OCI-LY1 (cell line): ENCODE data around the gene SERPINB12.

Source experiments
- H2AFZ ChIP-seq: fragments of 200-600 bp; sonication (generic), shearing (Covaris generic); 2 replicates; pipeline ENCODE4 v1.6.0; 2014; ENCODE audit warnings: antibody characterized with exemption, mild to moderate bottlenecking, low read length
- H3F3A ChIP-seq: fragments of 200-600 bp; sonication (generic), shearing (Covaris generic); 2 replicates; pipeline ENCODE4 v1.6.0; 2014; ENCODE audit warnings: mild to moderate bottlenecking, antibody characterized with exemption, low read length, moderate library complexity; ENCODE audit not compliant: insufficient read depth
- H3K27ac ChIP-seq: fragments of 200-600 bp; sonication (generic); 2 replicates; pipeline ENCODE4 v1.5.1; 2014; ENCODE audit warnings: low read length, mixed run types, mild to moderate bottlenecking, low read depth; ENCODE audit not compliant: poor library complexity, severe bottlenecking
- H3K27me3 ChIP-seq: fragments of 200-600 bp; sonication (generic); 2 replicates; pipeline ENCODE4 v1.6.0; 2014; ENCODE audit warnings: antibody characterized with exemption, mild to moderate bottlenecking, low read length, moderate library complexity; ENCODE audit not compliant: insufficient read depth
- H3K36me3 ChIP-seq: fragments of 200-600 bp; sonication (generic); 2 replicates; pipeline ENCODE4 v1.6.1; 2014; ENCODE audit warnings: mild to moderate bottlenecking, antibody characterized with exemption, low read length, moderate library complexity, mixed read lengths; ENCODE audit not compliant: insufficient read depth
- H3K4me1 ChIP-seq: fragments of 200-600 bp; sonication (generic); 2 replicates; pipeline ENCODE4 v1.5.1; 2014; ENCODE audit warnings: mild to moderate bottlenecking, low read length, moderate library complexity; ENCODE audit not compliant: insufficient read depth, severe bottlenecking
- H3K4me2 ChIP-seq: fragments of 200-600 bp; sonication (generic), shearing (Covaris generic); 2 replicates; pipeline ENCODE4 v1.6.1; 2014; ENCODE audit warnings: low read length
- H3K4me3 ChIP-seq: fragments of 200-600 bp; sonication (generic); 2 replicates; pipeline ENCODE4 v1.5.1; 2014; ENCODE audit warnings: low read length, low read depth, mild to moderate bottlenecking, mixed read lengths; ENCODE audit not compliant: poor library complexity, severe bottlenecking
- H3K79me2 ChIP-seq: fragments of 200-600 bp; shearing (Covaris generic); 2 replicates; pipeline ENCODE4 v1.6.1; 2016; ENCODE audit warnings: mixed run types, low read length, mixed read lengths; ENCODE audit not compliant: insufficient read depth
- H3K9ac ChIP-seq: fragments of 200-600 bp; sonication (generic), shearing (Covaris generic); 2 replicates; pipeline ENCODE4 v1.6.1; 2014; ENCODE audit warnings: mild to moderate bottlenecking, low read length, mixed read lengths
- H3K9me2 ChIP-seq: fragments of 200-600 bp; sonication (generic), shearing (Covaris generic); 2 replicates; pipeline ENCODE4 v1.6.1; 2014; ENCODE audit warnings: low read depth, mild to moderate bottlenecking, low read length, mixed read lengths
- H3K9me3 ChIP-seq: fragments of 200-600 bp; shearing (Covaris generic); 2 replicates; pipeline ENCODE4 v1.6.1; 2014; ENCODE audit warnings: low read length, mixed read lengths
- H4K20me1 ChIP-seq: fragments of 200-600 bp; sonication (generic), shearing (Covaris generic); 2 replicates; pipeline ENCODE4 v1.6.0; 2016; ENCODE audit warnings: mild to moderate bottlenecking, low read length; ENCODE audit not compliant: insufficient read depth
- EZH2 ChIP-seq: fragments of 200-600 bp; sonication (generic), shearing (Covaris generic); IDR thresholded peaks from 2 replicates; pipeline ENCODE4 v1.8.0; 2017; ENCODE audit warnings: borderline replicate concordance, mixed run types, mild to moderate bottlenecking, antibody characterized with exemption, low read length, moderate library complexity, mixed read lengths
- TF ChIP-seq, protein P1 (sequence below): fragments of 200-600 bp; sonication (generic), shearing (Covaris generic); IDR thresholded peaks from 2 replicates; pipeline ENCODE4 v1.5.1; 2017; ENCODE audit warnings: mild to moderate bottlenecking, antibody characterized with exemption, low read length, moderate library complexity, mixed read lengths

Gene SERPINB12, protein sequence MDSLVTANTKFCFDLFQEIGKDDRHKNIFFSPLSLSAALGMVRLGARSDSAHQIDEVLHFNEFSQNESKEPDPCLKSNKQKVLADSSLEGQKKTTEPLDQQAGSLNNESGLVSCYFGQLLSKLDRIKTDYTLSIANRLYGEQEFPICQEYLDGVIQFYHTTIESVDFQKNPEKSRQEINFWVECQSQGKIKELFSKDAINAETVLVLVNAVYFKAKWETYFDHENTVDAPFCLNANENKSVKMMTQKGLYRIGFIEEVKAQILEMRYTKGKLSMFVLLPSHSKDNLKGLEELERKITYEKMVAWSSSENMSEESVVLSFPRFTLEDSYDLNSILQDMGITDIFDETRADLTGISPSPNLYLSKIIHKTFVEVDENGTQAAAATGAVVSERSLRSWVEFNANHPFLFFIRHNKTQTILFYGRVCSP

GRCh38 chr18:63542069-63542468, at the start of gene SERPINB12:
Gene SERPINB12, plus strand, starts transcription at chr18:63542369. Its CDS starts 13,791 bp downstream, at chr18:63556160.
- H3F3A ChIP-seq: no peaks in the 10 kb centered on the region
- H3K79me2 ChIP-seq: no peaks in the 10 kb centered on the region
- no peaks in the 10 kb centered on the region for H3K9me3 ChIP-seq
- no peaks in the 10 kb centered on the region for H3K4me1 ChIP-seq
- no peaks in the 10 kb centered on the region for H4K20me1 ChIP-seq
- H3K27me3 ChIP-seq: no peaks in the 10 kb centered on the region
- H3K9me2 ChIP-seq: no peaks in the 10 kb centered on the region
- no peak within 1 kb of the TSS for H2AFZ ChIP-seq
- no peak within 1 kb of the TSS for H3K4me3 ChIP-seq
- H3K36me3 ChIP-seq: no peaks in the 10 kb centered on the region
- no peak within 1 kb of the TSS for H3K27ac ChIP-seq
- H3K9ac ChIP-seq: no peak within 1 kb of the TSS
- TF ChIP-seq, protein P1, sequence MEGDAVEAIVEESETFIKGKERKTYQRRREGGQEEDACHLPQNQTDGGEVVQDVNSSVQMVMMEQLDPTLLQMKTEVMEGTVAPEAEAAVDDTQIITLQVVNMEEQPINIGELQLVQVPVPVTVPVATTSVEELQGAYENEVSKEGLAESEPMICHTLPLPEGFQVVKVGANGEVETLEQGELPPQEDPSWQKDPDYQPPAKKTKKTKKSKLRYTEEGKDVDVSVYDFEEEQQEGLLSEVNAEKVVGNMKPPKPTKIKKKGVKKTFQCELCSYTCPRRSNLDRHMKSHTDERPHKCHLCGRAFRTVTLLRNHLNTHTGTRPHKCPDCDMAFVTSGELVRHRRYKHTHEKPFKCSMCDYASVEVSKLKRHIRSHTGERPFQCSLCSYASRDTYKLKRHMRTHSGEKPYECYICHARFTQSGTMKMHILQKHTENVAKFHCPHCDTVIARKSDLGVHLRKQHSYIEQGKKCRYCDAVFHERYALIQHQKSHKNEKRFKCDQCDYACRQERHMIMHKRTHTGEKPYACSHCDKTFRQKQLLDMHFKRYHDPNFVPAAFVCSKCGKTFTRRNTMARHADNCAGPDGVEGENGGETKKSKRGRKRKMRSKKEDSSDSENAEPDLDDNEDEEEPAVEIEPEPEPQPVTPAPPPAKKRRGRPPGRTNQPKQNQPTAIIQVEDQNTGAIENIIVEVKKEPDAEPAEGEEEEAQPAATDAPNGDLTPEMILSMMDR: no peak
- no peak for TF ChIP-seq EZH2
- H3K4me2 ChIP-seq: no peak within 1 kb of the TSS

DNA sequence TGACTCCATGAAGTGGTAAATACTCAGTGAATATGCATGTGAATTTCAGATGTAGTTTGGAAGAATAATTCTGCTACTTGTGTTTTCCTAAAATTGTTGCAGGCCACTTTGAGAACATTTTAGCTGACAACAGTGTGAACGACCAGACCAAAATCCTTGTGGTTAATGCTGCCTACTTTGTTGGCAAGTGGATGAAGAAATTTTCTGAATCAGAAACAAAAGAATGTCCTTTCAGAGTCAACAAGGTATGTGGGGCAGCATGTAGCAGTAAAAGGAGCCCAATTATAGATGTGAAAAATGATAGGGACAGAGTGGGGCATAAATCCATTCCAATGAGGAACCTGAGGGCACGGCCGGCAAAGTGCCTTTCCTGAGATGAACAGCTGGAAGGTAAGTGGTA, 49.3 kb upstream of the SERPINB12 start:
- no peak overlapping the region for H3K9ac ChIP-seq
- no peaks in the 10 kb centered on the region for H4K20me1 ChIP-seq
- H3K4me2 ChIP-seq: no peak overlapping the region
- no peak overlapping the region for H3K27ac ChIP-seq
- no peaks in the 10 kb centered on the region for H3K4me1 ChIP-seq
- no peak overlapping the region for H2AFZ ChIP-seq
- TF ChIP-seq, protein P1: no peak
- no peak for TF ChIP-seq EZH2
- H3K79me2 ChIP-seq: no peaks in the 10 kb centered on the region
- H3K9me3 ChIP-seq: no peaks in the 10 kb centered on the region
- H3K27me3 ChIP-seq: peaks cover 2% of the 10 kb centered on the region; the same call in 1 of the 2 replicates
- no peak overlapping the region for H3K4me3 ChIP-seq
- H3K9me2 ChIP-seq: no peaks in the 10 kb centered on the region
- no peaks in the 10 kb centered on the region for H3F3A ChIP-seq
- H3K36me3 ChIP-seq: no peaks in the 10 kb centered on the region

DNA sequence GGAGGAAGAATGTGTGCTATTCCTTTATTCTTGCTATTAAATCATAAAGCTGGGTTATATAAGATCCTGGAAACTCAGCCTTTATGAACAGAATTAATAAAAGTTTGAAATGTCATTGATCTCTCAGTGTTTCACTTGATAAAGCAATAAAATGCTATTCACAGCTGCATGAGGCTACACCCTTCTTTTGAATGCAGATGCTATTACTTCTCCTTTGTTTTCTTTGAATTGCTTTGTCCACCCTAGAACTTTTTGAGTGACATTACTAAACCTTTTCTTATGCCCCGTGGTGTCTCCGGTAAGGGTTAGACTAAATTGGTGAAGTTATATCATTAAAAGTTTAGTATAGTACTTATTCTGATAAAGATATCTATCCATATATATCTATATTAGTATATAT, 46.5 kb upstream of the SERPINB12 start:
- no peaks in the 10 kb centered on the region for H3K27me3 ChIP-seq
- H3F3A ChIP-seq: no peaks in the 10 kb centered on the region
- H3K4me2 ChIP-seq: no peak overlapping the region
- no peaks in the 10 kb centered on the region for H4K20me1 ChIP-seq
- no peaks in the 10 kb centered on the region for H3K79me2 ChIP-seq
- no peaks in the 10 kb centered on the region for H3K9me3 ChIP-seq
- no peak overlapping the region for H2AFZ ChIP-seq
- H3K9me2 ChIP-seq: no peaks in the 10 kb centered on the region
- no peak overlapping the region for H3K4me3 ChIP-seq
- H3K9ac ChIP-seq: no peak overlapping the region
- no peak overlapping the region for H3K27ac ChIP-seq
- no peaks in the 10 kb centered on the region for H3K4me1 ChIP-seq
- H3K36me3 ChIP-seq: no peaks in the 10 kb centered on the region
- no peak for TF ChIP-seq EZH2
- TF ChIP-seq, protein P1: no peak
